Activated naive CD4-positive, alpha-beta T cell (primary cell): ENCODE results near the gene CREG2.

ENCODE experiments used
- DNase-seq, 4 experiments: peaks; one replicate each; lab custom pipeline; 2025; lab: John Stamatoyannopoulos, UW

Gene CREG2, protein sequence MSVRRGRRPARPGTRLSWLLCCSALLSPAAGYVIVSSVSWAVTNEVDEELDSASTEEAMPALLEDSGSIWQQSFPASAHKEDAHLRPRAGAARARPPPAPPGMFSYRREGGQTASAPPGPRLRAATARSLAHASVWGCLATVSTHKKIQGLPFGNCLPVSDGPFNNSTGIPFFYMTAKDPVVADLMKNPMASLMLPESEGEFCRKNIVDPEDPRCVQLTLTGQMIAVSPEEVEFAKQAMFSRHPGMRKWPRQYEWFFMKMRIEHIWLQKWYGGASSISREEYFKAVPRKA

DNA sequence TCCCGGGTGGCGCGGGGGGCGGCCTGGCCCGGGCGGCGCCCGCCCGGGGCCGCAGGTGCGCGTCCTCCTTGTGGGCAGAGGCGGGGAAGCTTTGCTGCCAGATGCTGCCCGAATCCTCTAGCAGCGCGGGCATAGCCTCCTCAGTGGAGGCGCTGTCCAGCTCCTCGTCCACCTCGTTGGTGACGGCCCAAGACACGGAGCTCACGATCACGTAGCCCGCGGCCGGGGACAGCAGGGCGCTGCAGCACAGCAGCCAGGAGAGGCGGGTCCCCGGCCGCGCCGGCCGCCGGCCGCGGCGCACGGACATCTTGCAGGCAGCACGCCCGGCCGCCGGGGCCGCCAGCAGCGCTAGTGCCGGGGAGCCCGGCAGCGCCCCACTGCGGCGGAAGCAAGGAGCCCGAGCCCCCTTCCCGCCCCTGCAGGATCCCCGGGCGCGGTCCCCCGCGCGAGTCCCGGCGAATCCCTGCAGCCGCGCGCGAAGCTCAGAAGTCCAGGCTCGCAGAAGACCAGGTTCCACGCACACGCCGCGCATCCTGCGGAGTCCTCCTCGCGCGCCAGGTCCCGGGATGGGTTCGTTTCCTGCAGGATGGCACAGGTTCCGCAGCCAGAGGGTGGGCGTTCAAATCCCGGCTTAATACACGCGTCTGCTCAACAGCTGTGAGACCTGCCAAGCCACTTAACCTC lies at the start of gene CREG2:
Gene CREG2, minus strand, starts transcription at position 353 of the 684 bp plus-strand sequence. Its CDS starts 46 bp downstream, at position 307.
- DNase-seq, result peak in 2 of 4 experiments; percentile 4 to 50

DNA sequence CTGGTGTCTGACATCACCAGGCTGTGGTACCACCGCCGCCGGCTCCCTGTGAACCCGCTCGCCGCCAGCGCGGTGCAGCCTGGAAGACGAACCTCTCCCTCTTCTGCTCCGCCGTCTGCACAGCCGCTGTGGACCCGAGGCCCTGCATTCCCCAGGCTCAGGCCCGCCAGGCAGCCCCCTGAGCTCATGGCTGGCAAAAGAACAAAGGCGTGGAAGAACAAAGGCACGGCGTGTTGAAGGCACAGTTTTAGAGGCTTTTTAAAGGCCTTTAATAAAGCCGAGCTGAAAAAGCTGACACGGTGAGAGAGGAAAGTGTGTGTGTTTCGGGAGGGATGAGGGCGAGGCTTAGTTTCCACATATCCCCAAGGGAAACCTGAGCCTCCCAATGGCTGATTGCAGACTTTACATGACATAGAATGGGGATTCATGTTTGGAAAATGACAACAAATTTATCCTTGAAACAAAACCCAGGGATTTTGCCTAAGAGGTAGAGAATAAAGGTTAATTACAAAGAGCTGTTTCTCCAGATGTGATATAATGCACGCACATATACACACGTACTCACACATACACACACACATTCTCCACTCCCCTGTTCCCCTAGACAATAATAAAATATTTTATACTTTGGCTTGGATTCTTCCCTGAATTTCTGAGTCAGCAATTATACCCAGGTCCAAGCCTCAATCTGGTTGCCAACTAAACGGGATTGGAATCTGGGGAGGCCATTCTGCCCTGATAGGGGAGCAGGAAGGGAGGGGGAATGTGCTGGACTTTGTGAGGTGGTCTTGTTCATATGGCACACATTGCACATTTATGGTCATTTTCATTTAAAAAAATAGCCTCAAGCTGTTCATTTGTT lies 47.9 kb upstream of the CREG2 start:
- no peak for DNase-seq

DNA sequence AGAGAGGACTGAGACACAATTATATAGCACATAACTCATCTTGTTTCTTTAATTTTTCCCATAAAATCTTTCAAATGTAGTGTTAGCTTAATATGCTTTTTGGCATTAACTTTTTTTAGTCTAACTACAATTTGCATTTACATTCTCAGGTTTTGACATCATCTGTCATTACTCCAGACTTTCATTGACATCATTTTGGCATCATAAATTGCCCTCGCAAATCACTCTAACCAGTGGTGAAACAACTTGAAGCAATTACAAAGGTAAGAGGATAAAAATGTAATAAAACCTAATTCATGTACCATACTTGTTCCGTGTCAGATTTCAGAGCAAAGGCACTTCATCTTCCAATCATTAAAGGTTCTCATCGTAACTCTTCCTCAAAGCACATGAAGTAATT lies 46.2 kb upstream of the CREG2 start:
- DNase-seq, result no peak

- DNase-seq, result no peak
Measured at GRCh38 chr2:101432411-101433181, 45.3 kb upstream of the CREG2 start.

- DNase-seq, result no peak
Measured at GRCh38 chr2:101431486-101431885, 44.2 kb upstream of the CREG2 start.

DNA sequence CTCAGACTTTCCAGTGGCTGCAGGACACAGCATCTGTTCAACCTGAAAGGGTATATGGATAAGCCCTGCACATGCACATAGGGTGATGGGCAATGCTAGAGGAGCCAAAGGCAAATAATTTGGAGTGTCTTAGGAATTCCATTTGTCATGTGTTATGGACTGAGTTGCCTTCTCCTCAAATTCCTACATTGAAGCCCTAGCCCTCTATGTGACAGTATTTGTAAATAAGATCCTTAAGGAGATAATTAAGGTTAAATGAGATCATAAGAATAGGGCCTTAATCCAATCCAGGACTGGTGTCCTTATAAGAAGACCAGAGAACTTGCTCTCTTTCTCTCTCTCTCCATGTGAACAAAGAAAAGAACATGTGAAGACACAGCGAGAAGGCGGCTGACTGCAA lies 42.9 kb upstream of the CREG2 start:
- DNase-seq, result no peak

- no peak for DNase-seq
Measured at GRCh38 chr2:101429453-101429852, 42.1 kb upstream of the CREG2 start.

DNA sequence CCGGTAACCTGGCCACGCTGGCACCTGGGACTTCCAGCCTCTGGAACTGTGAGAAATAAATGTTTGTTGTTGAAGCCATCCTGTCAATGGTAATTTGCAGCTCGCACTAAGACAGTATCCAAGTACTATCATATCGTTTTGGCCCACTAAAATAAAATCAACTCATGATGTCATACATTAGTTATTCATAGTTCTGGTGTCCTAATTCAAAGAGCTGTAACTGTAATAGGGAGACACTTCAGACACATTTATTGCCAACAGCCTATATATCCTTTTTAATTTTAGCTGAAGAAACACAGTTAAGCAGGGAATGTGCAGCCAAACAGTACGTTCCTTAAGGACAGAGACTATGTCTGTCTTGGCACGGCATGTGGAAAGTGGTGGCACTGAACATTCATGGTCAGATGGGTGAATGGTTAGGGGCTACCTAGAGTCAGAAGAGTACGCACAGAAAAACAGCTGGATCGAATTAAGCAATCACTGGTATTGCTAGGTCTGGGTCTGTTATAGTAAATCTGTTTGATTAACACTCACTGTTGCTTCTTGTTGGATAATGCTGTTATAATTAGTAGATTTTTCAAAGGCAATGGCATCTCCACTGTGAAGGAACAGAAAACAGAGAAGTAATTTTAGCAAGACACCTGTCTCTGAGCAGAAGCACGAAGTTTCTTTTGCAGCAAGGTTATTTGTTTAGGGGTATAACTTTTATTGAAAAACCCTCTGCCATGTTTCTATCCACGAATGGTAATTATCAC lies 41.3 kb upstream of the CREG2 start:
- no peak for DNase-seq

GRCh38 chr2:101427743-101428142 lies 40.4 kb upstream of the CREG2 start:
- no peak for DNase-seq

GRCh38 chr2:101427240-101427639 lies 39.9 kb upstream of the CREG2 start:
- DNase-seq, result no peak

DNA sequence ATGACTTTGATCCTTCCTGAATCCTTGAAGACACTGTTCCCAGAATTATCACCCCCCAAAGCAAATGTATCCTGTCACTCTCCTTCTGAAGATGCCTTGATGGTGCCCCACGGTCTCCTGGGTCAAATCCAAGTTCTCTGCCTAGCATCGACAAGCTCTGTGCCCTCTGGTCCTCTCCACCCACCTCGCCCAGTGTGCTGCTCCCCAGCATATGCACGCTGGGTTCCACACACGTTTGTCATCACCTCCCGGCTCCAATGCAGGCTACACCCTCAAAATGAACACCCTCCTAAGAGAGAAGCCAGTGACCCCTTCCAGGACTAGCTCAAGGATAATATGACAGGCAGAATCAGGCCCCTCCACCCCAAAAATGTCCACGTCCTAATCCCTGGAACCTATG lies 39.5 kb upstream of the CREG2 start:
- DNase-seq, result no peak

DNA sequence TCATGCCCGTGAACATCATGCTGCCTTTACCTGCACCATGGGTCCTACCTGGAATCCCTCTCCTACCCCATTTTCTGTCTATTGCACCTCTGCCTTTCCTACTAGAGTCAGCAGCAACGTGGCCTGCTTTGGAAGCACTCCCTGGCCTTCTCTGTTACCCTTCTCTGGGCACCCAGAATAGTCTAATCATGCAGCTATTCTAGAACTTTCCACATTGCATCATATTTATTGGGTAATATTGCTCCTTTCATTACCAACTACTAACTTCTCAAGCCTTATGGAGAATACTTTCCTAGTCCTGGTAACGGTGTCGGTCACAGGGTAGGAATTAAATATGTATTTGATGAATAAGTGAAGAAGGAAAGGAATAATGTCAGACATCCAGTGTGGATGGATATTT lies 33.3 kb upstream of the CREG2 start:
- no peak for DNase-seq

GRCh38 chr2:101419096-101419663 lies 31.9 kb upstream of the CREG2 start:
- DNase-seq, result peak in 3 of 4 experiments; percentile 3 to 23 (median 21)

- no peak for DNase-seq
Measured at GRCh38 chr2:101418460-101419095, 31.3 kb upstream of the CREG2 start.

DNA sequence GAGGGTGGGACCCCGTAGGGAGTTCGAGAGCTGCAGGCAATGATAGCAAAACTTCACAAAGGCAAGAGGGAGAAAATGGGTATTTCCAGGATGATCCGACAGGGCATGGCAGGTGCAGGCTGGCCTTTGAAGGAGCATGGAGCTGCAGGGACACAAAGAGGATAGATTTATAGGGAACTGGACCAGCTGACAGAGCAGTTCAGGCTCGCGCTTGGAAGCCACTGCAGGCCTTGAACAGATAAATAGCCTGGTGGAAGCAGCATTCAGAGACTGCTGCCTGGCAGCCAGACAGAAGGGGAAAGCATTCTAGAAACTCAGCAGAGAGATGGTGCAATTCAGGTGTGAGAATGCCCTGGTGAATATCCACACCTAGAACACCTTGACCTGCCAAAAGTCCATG lies 29.3 kb upstream of the CREG2 start:
- no peak for DNase-seq

GRCh38 chr2:101415884-101416283 lies 28.6 kb upstream of the CREG2 start:
- no peak for DNase-seq

GRCh38 chr2:101415220-101415619 lies 27.9 kb upstream of the CREG2 start:
- no peak for DNase-seq

GRCh38 chr2:101412092-101412694 lies 24.9 kb upstream of the CREG2 start:
- no peak for DNase-seq

GRCh38 chr2:101410746-101411145 lies 23.4 kb upstream of the CREG2 start:
- DNase-seq, result no peak

DNA sequence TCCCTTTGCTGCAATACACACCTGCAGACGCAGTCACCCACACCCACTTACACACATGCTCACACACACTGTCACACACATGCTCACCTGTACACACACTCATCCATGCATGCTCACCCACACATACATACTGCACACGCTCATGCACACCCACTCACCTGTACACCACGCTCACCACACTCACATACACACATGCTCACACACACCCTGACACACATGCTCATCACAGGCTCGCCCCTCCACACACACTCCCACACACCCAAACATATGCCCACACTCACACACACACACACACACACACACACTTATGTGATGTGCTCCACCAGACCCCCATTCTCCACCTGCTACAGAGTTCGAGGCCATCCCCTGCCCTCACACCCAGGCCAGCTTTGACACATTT lies 22.8 kb upstream of the CREG2 start:
- DNase-seq, result no peak
